Neural cell (in vitro differentiated cells): Measurements from ENCODE around the gene AGBL4. TPM values are rescaled to one million over a fixed set of nuclear protein-coding genes. Genes with fewer than 3 reads are reported as not detected.

Source experiments
- H2AFZ ChIP-seq: fragments of 200-600, 300-800 bp; sonication (generic), shearing (Covaris generic); 2 replicates; pipeline ENCODE4 v1.6.0; 2014; ENCODE audit warnings: low read depth, mild to moderate bottlenecking, antibody characterized with exemption, low read length, moderate library complexity
- H3F3A ChIP-seq: fragments of 200-600 bp; shearing (Covaris generic); 2 replicates; pipeline ENCODE4 v1.6.1; 2016; ENCODE audit warnings: mild to moderate bottlenecking, moderate library complexity, mixed read lengths, antibody characterized with exemption, low read length; ENCODE audit not compliant: insufficient read depth, poor library complexity, severe bottlenecking
- H3K27ac ChIP-seq: fragments of 200-600, 300-800 bp; sonication (generic), shearing (Covaris generic); 2 replicates; pipeline ENCODE4 v1.5.1; 2014; ENCODE audit warnings: mild to moderate bottlenecking, low read length, moderate library complexity
- H3K27me3 ChIP-seq: fragments of 300-800, 200-600 bp; sonication (generic), shearing (Covaris generic); 2 replicates; pipeline ENCODE4 v1.6.0; 2014; ENCODE audit warnings: mild to moderate bottlenecking, low read depth, low read length, moderate library complexity; ENCODE audit not compliant: insufficient read depth
- H3K36me3 ChIP-seq: fragments of 300-800, 200-600 bp; sonication (generic), shearing (Covaris generic); 2 replicates; pipeline ENCODE4 v1.5.1; 2014; ENCODE audit warnings: mild to moderate bottlenecking, antibody characterized with exemption, low read length, moderate library complexity; ENCODE audit not compliant: insufficient read depth
- H3K4me2 ChIP-seq: fragments of 300-800, 200-600 bp; sonication (generic), shearing (Covaris generic); 2 replicates; pipeline ENCODE4 v1.6.0; 2014; ENCODE audit warnings: mild to moderate bottlenecking, low read length
- H3K4me3 ChIP-seq: fragments of 300-800, 200-600 bp; sonication (generic), shearing (Covaris generic); 2 replicates; pipeline ENCODE4 v1.5.1; 2014; ENCODE audit warnings: mild to moderate bottlenecking, low read length, moderate library complexity
- H3K79me2 ChIP-seq: fragments of 200-600 bp; shearing (Covaris generic); replicated peaks from 2 replicates; pipeline ENCODE4 v1.6.0; 2014; ENCODE audit warnings: mild to moderate bottlenecking, low read length, moderate library complexity; ENCODE audit not compliant: insufficient read depth
- H3K9ac ChIP-seq: fragments of 300-800, 200-600 bp; sonication (generic), shearing (Covaris generic); 2 replicates; pipeline ENCODE4 v1.6.1; 2016; ENCODE audit warnings: mild to moderate bottlenecking, low read length, mixed read lengths
- H3K9me2 ChIP-seq: fragments of 200-600 bp; shearing (Covaris generic); 2 replicates; pipeline ENCODE4 v1.6.1; 2016; ENCODE audit warnings: mild to moderate bottlenecking, low read length, mixed read lengths; ENCODE audit not compliant: insufficient read depth
- H3K9me3 ChIP-seq: fragments of 200-600, 300-800 bp; sonication (generic), shearing (Covaris generic); 2 replicates; pipeline ENCODE4 v1.6.1; 2016; ENCODE audit warnings: mild to moderate bottlenecking, mixed run types, low read length, moderate library complexity, mixed read lengths
- H4K20me1 ChIP-seq: fragments of 200-600 bp; shearing (Covaris generic); 2 replicates; pipeline ENCODE4 v1.6.1; 2016; ENCODE audit warnings: mild to moderate bottlenecking, mixed run types; ENCODE audit not compliant: insufficient read depth
- CTCF ChIP-seq: fragments of 450-650 bp; IDR thresholded peaks from 2 replicates; pipeline ENCODE4 v1.5.1; 2014; ENCODE audit warnings: antibody characterized with exemption, mild to moderate bottlenecking, moderate library complexity; ENCODE audit not compliant: poor library complexity, severe bottlenecking
- EP300 ChIP-seq: fragments of 450-650 bp; conservative IDR thresholded peaks from 2 replicates; pipeline ENCODE4 v1.6.1; 2014; ENCODE audit warnings: antibody characterized with exemption, mild to moderate bottlenecking, moderate library complexity; ENCODE audit not compliant: poor library complexity, severe bottlenecking
- EZH2 ChIP-seq: fragments of 200-600, 300-800 bp; shearing (Covaris generic), sonication (generic); IDR thresholded peaks from 2 replicates; pipeline ENCODE4 v1.6.1; 2014; ENCODE audit warnings: antibody characterized with exemption, low read length, borderline replicate concordance, mild to moderate bottlenecking; ENCODE audit not compliant: insufficient read depth, poor library complexity, severe bottlenecking
- MXI1 ChIP-seq: fragments of 450-650 bp; conservative IDR thresholded peaks from 2 replicates; pipeline ENCODE4 v1.6.1; 2014; ENCODE audit warnings: antibody characterized with exemption, mild to moderate bottlenecking; ENCODE audit not compliant: poor library complexity, severe bottlenecking
- POLR2AphosphoS5 ChIP-seq: IDR thresholded peaks from 2 replicates; pipeline ENCODE4 v1.6.1; 2012
- RAD21 ChIP-seq: fragments of 450-650 bp; conservative IDR thresholded peaks from 2 replicates; pipeline ENCODE4 v1.6.1; 2014; ENCODE audit warnings: antibody characterized with exemption, mild to moderate bottlenecking, moderate library complexity
- REST ChIP-seq: IDR thresholded peaks from 2 replicates; pipeline ENCODE4 v1.6.1; 2012; ENCODE audit warnings: borderline replicate concordance
- SMC3 ChIP-seq: fragments of 450-650 bp; conservative IDR thresholded peaks from 2 replicates; pipeline ENCODE4 v1.6.1; 2014; ENCODE audit warnings: antibody characterized with exemption, mild to moderate bottlenecking, moderate library complexity; ENCODE audit not compliant: poor library complexity
- TAF1 ChIP-seq: IDR thresholded peaks from 2 replicates; pipeline ENCODE4 v1.6.1; 2012; ENCODE audit warnings: low read depth
- polyA plus RNA-seq: library from polyadenylated mRNA; depleted of rRNA; stranded (reverse); fragments of >200 nt; gene quantifications from 2 replicates; pipeline ENCODE4 v1.2.3, GENCODE V29; 2014

The AGBL4 gene
- polyA plus RNA-seq, 1 donor from 2014 or later = 1.3 TPM

- Histone ChIP-seq H3F3A (no peaks in the 10 kb centered on the region), H3K36me3 (no peaks in the 10 kb centered on the region), H3K79me2 (no peaks in the 10 kb centered on the region), H3K4me3 (no peak overlapping the region), H3K9me2 (no peaks in the 10 kb centered on the region), H3K4me2 (no peak overlapping the region), H3K27ac (no peak overlapping the region), H3K9me3 (peaks cover 5% of the 10 kb centered on the region), H4K20me1 (no peaks in the 10 kb centered on the region), H3K27me3 (no peaks in the 10 kb centered on the region), H2AFZ (no peak overlapping the region), H3K9ac (no peak overlapping the region)
- TF ChIP-seq POLR2AphosphoS5 = no peak
Observed at GRCh38 chr1:49364676-49365075, 659.1 kb downstream of the AGBL4 start.

- no peak overlapping the region for H3K27ac ChIP-seq
- no peaks in the 10 kb centered on the region for H4K20me1 ChIP-seq
- no peaks in the 10 kb centered on the region for H3K79me2 ChIP-seq
- H3K9me2 ChIP-seq = no peaks in the 10 kb centered on the region
- no peak overlapping the region for H3K4me3 ChIP-seq
- H3K27me3 ChIP-seq = no peaks in the 10 kb centered on the region
- no peak overlapping the region for H2AFZ ChIP-seq
- H3K36me3 ChIP-seq = no peaks in the 10 kb centered on the region
- peaks cover 5% of the 10 kb centered on the region for H3K9me3 ChIP-seq
- H3F3A ChIP-seq = no peaks in the 10 kb centered on the region
- H3K9ac ChIP-seq = no peak overlapping the region
- no peak overlapping the region for H3K4me2 ChIP-seq
- TF ChIP-seq CTCF = no peak
- no peak for TF ChIP-seq SMC3
- TF ChIP-seq REST = no peak
- no peak for TF ChIP-seq POLR2AphosphoS5
- no peak for TF ChIP-seq RAD21
- TF ChIP-seq EZH2 = no peak
- no peak for TF ChIP-seq MXI1
- no peak for TF ChIP-seq EP300
- TF ChIP-seq TAF1 = no peak
Observed at GRCh38 chr1:49363628-49364027, 660.1 kb downstream of the AGBL4 start.

- TF ChIP-seq TAF1 = no peak
- Histone ChIP-seq H3K79me2 (no peaks in the 10 kb centered on the region), H3K27ac (no peak overlapping the region), H3K4me2 (no peak overlapping the region), H3K9me2 (no peaks in the 10 kb centered on the region), H4K20me1 (no peaks in the 10 kb centered on the region), H3K9me3 (no peaks in the 10 kb centered on the region), H3K9ac (no peak overlapping the region), H2AFZ (no peak overlapping the region), H3K27me3 (no peaks in the 10 kb centered on the region), H3K4me3 (no peak overlapping the region), H3K36me3 (no peaks in the 10 kb centered on the region), H3F3A (no peaks in the 10 kb centered on the region)
Observed at GRCh38 chr1:49358036-49358435, 665.7 kb downstream of the AGBL4 start.
